Endodermal cell (in vitro differentiated cells): ENCODE data around the gene UTS2B. TPM values are rescaled to one million over a fixed set of nuclear protein-coding genes. Genes with fewer than 3 reads are reported as not detected.

Experiments
- DNase-seq: peaks from one replicate; pipeline ENCODE4 v3.0.0-alpha.2; 2017
- H3K27ac ChIP-seq: 2 replicates; pipeline ENCODE4 v1.5.1; 2013; ENCODE audit warnings: mild to moderate bottlenecking, low read depth, low read length, moderate library complexity
- H3K27me3 ChIP-seq: 2 replicates; pipeline ENCODE4 v1.6.1; 2013; ENCODE audit warnings: mild to moderate bottlenecking, low read length, moderate library complexity; ENCODE audit not compliant: insufficient read depth, control insufficient read depth, poor library complexity, severe bottlenecking
- H3K36me3 ChIP-seq: 2 replicates; pipeline ENCODE4 v1.7.0; 2013; ENCODE audit warnings: mild to moderate bottlenecking, low read length, moderate library complexity; ENCODE audit not compliant: control insufficient read depth, insufficient read depth
- H3K4me1 ChIP-seq: one replicate; pipeline ENCODE4 v1.7.0; 2013; ENCODE audit warnings: low read length; ENCODE audit not compliant: control insufficient read depth, insufficient read depth
- H3K4me3 ChIP-seq: 2 replicates; pipeline ENCODE4 v1.5.1; 2013; ENCODE audit warnings: mild to moderate bottlenecking, low read length, moderate library complexity
- H3K9ac ChIP-seq: 2 replicates; pipeline ENCODE4 v1.6.1; 2013; ENCODE audit warnings: mild to moderate bottlenecking, low read length, moderate library complexity; ENCODE audit not compliant: poor library complexity, severe bottlenecking; ENCODE audit errors: extremely low read depth
- H3K9me3 ChIP-seq: 2 replicates; pipeline ENCODE4 v1.6.1; 2013; ENCODE audit warnings: mild to moderate bottlenecking, low read length, moderate library complexity; ENCODE audit not compliant: control insufficient read depth
- H3K27ac Mint-ChIP-seq: 2 replicates; pipeline ENCODE4 v1.8.0; 2020; ENCODE audit warnings: mixed read lengths
- H3K27me3 Mint-ChIP-seq: 2 replicates; pipeline ENCODE4 v1.8.0; 2021; ENCODE audit warnings: mild to moderate bottlenecking, mixed read lengths; ENCODE audit not compliant: insufficient read depth
- H3K36me3 Mint-ChIP-seq: 2 replicates; pipeline ENCODE4 v1.8.0; 2020; ENCODE audit warnings: low read depth, mixed read lengths
- H3K4me1 Mint-ChIP-seq: 2 replicates; pipeline ENCODE4 v1.8.0; 2020; ENCODE audit warnings: mixed read lengths
- H3K4me3 Mint-ChIP-seq: 2 replicates; pipeline ENCODE4 v1.8.0; 2020; ENCODE audit warnings: mild to moderate bottlenecking, moderate library complexity, mixed read lengths
- H3K9me3 Mint-ChIP-seq: 2 replicates; pipeline ENCODE4 v1.8.0; 2020; ENCODE audit warnings: mild to moderate bottlenecking, mixed read lengths
- CTCF ChIP-seq: fragments of 200-600 bp; sonication (generic); conservative IDR thresholded peaks from 2 replicates; pipeline ENCODE4 v1.5.0; 2021; ENCODE audit warnings: antibody characterized with exemption, mild to moderate bottlenecking
- whole genome bisulfite sequencing, 2 experiments: methylation state at CpG; one replicate each; pipeline versions ENCODE4 v1.1.5 to v1.1.7; 2013; ENCODE audit warnings: missing lambda C conversion rate in 2 of 2, mixed read lengths in 1 of 2; ENCODE audit not compliant: insufficient coverage in 1 of 2, insufficient read length in 1 of 2; 5-methylcytosine and 5-hydroxymethylcytosine counted together
- total RNA-seq, 2 donors: library from RNA; stranded (reverse); fragmentation: NEBNext Ultra II Directional in 1 of 2; extraction: Animal tissue kit (Norgen Biotek cat#: 25700) in 1 of 2; gene quantifications; 2 replicates in 1 of 2; 3 replicates in 1 of 2; pipeline ENCODE4 v1.2.1, GENCODE V29; 2021

Gene UTS2B
- total RNA-seq, 2 donors from 2014 or later, result 0.90 TPM; not detected in 1

- DNase-seq, result no peak
- Histone ChIP-seq H3K4me1 (no peaks in the 10 kb centered on the region), H3K9ac (no peak overlapping the region), H3K27ac (no peak overlapping the region), H3K36me3 (peaks cover 67% of the 10 kb centered on the region), H3K9me3 (no peaks in the 10 kb centered on the region), H3K4me3 (no peak overlapping the region), H3K27me3 (no peaks in the 10 kb centered on the region)
- 93 to 95% methylated on average over 3 to 4 of the region's 4 CpGs for WGBS, 2 experiments
- no peak for TF ChIP-seq CTCF
- H3K27me3 Mint-ChIP-seq, result no peaks in the 10 kb centered on the region
- no peak overlapping the region for H3K4me3 Mint-ChIP-seq
- no peaks in the 10 kb centered on the region for H3K9me3 Mint-ChIP-seq
- no peak overlapping the region for H3K27ac Mint-ChIP-seq
- H3K4me1 Mint-ChIP-seq, result peaks cover 23% of the 10 kb centered on the region
- H3K36me3 Mint-ChIP-seq, result peaks cover 51% of the 10 kb centered on the region
Measured at GRCh38 chr3:191362037-191362436, 31.7 kb upstream of the UTS2B start.

- H3K36me3 ChIP-seq, result peaks cover 67% of the 10 kb centered on the region
- Mint-ChIP-seq H3K36me3 (peaks cover 47% of the 10 kb centered on the region), H3K4me3 (no peak overlapping the region), H3K9me3 (no peaks in the 10 kb centered on the region), H3K4me1 (peaks cover 23% of the 10 kb centered on the region), H3K27me3 (no peaks in the 10 kb centered on the region), H3K27ac (no peak overlapping the region)
- DNase-seq, result no peak
- no peak for TF ChIP-seq CTCF
- H3K9ac ChIP-seq, result no peak overlapping the region
- no peaks in the 10 kb centered on the region for H3K27me3 ChIP-seq
- WGBS, 2 experiments, result 92 to 100% methylated on average over 1 of the region's 1 CpG
- H3K27ac ChIP-seq, result no peak overlapping the region
- no peaks in the 10 kb centered on the region for H3K9me3 ChIP-seq
- H3K4me3 ChIP-seq, result no peak overlapping the region
- no peaks in the 10 kb centered on the region for H3K4me1 ChIP-seq
Measured at GRCh38 chr3:191361456-191361855, 31.1 kb upstream of the UTS2B start.

GRCh38 chr3:191360620-191361019 lies 30.3 kb upstream of the UTS2B start:
- Mint-ChIP-seq H3K4me3 (no peak overlapping the region), H3K27me3 (no peaks in the 10 kb centered on the region), H3K4me1 (peaks cover 30% of the 10 kb centered on the region), H3K27ac (no peak overlapping the region), H3K36me3 (peaks cover 47% of the 10 kb centered on the region), H3K9me3 (no peaks in the 10 kb centered on the region)
- peaks cover 67% of the 10 kb centered on the region for H3K36me3 ChIP-seq
- TF ChIP-seq CTCF, result no peak
- 95% methylated on average over 3 of the region's 3 CpGs; no CpG with 5 or more reads in 1 of the 2 experiments for WGBS, 2 experiments
- no peak overlapping the region for H3K27ac ChIP-seq
- H3K4me1 ChIP-seq, result no peaks in the 10 kb centered on the region
- H3K9ac ChIP-seq, result no peak overlapping the region
- H3K4me3 ChIP-seq, result no peak overlapping the region
- DNase-seq, result no peak
- H3K9me3 ChIP-seq, result no peaks in the 10 kb centered on the region
- H3K27me3 ChIP-seq, result no peaks in the 10 kb centered on the region
